DOHH2 (cell line): ENCODE data around the gene SREBF2.
"Not testable (repeated sequence)": the region's sequence is repeated elsewhere in the genome, so short reads cannot be mapped to it uniquely, and the experiment has no call there.

ENCODE experiments used
- H3F3A ChIP-seq: fragments of 200-600 bp; sonication (generic), shearing (Covaris generic); 2 replicates; pipeline ENCODE4 v1.6.0; 2016; ENCODE audit warnings: antibody characterized with exemption, mild to moderate bottlenecking; ENCODE audit not compliant: control insufficient read depth, insufficient read depth
- H3K27ac ChIP-seq: fragments of 200-600 bp; sonication (generic); 2 replicates; pipeline ENCODE4 v1.5.1; 2014; ENCODE audit warnings: low read depth, mild to moderate bottlenecking, low read length, moderate library complexity
- H3K27me3 ChIP-seq: fragments of 200-600 bp; sonication (generic); 2 replicates; pipeline ENCODE4 v1.6.1; 2014; ENCODE audit warnings: mild to moderate bottlenecking, low read length, mixed read lengths; ENCODE audit not compliant: control insufficient read depth
- H3K36me3 ChIP-seq: fragments of 200-600 bp; sonication (generic); 2 replicates; pipeline ENCODE4 v1.6.1; 2014; ENCODE audit warnings: mild to moderate bottlenecking, low read length, moderate library complexity, mixed read lengths; ENCODE audit not compliant: control insufficient read depth
- H3K4me1 ChIP-seq: fragments of 200-600 bp; sonication (generic); 2 replicates; pipeline ENCODE4 v1.6.1; 2014; ENCODE audit warnings: mild to moderate bottlenecking, low read length, mixed read lengths; ENCODE audit not compliant: control insufficient read depth
- H3K4me2 ChIP-seq: fragments of 200-600 bp; sonication (generic); 2 replicates; pipeline ENCODE4 v1.6.0; 2014; ENCODE audit warnings: mild to moderate bottlenecking, low read length, moderate library complexity
- H3K4me3 ChIP-seq: fragments of 200-600 bp; sonication (generic); 2 replicates; pipeline ENCODE4 v1.5.1; 2014; ENCODE audit warnings: mild to moderate bottlenecking, low read length, mixed read lengths
- H3K79me2 ChIP-seq: fragments of 200-600 bp; sonication (generic); 2 replicates; pipeline ENCODE4 v1.6.1; 2014; ENCODE audit warnings: mild to moderate bottlenecking, low read length, mixed read lengths; ENCODE audit not compliant: control insufficient read depth
- H3K9me2 ChIP-seq: fragments of 200-600 bp; sonication (generic); replicated peaks from 2 replicates; pipeline ENCODE4 v1.6.1; 2014; ENCODE audit warnings: mild to moderate bottlenecking, low read length, mixed read lengths; ENCODE audit not compliant: control insufficient read depth
- H3K9me3 ChIP-seq: fragments of 200-600 bp; sonication (generic); 2 replicates; pipeline ENCODE4 v1.6.1; 2014; ENCODE audit warnings: antibody characterized with exemption, low read length, mixed read lengths; ENCODE audit not compliant: control insufficient read depth, insufficient read depth
- H4K20me1 ChIP-seq: fragments of 200-600 bp; sonication (generic); 2 replicates; pipeline ENCODE4 v1.6.0; 2014; ENCODE audit warnings: low read depth, mild to moderate bottlenecking, antibody characterized with exemption, low read length, moderate library complexity; ENCODE audit not compliant: control insufficient read depth, insufficient read depth
- CTCF ChIP-seq: fragments of 200-600 bp; sonication (generic); IDR thresholded peaks from one replicate; pipeline ENCODE4 v1.5.1; 2014; ENCODE audit warnings: antibody characterized with exemption, mild to moderate bottlenecking, low read depth, low read length; ENCODE audit not compliant: poor library complexity, severe bottlenecking
- EZH2phosphoT487 ChIP-seq: fragments of 200-600 bp; sonication (generic); IDR thresholded peaks from 2 replicates; pipeline ENCODE4 v1.6.1; 2017; ENCODE audit warnings: borderline replicate concordance, mild to moderate bottlenecking, antibody characterized with exemption, low read length, moderate library complexity, mixed read lengths

SREBF2 gene

GRCh38 chr22:41948142-41948541 is 115.2 kb downstream of the SREBF2 start:
- peak overlapping the region; percentile 87 for H3K27ac ChIP-seq
- peaks cover 39% of the 10 kb centered on the region for H3F3A ChIP-seq
- H3K4me3 ChIP-seq, result peak overlapping the region; percentile 81
- no peaks in the 10 kb centered on the region for H3K9me2 ChIP-seq
- H3K36me3 ChIP-seq, result peaks cover 34% of the 10 kb centered on the region
- H3K9me3 ChIP-seq, result no peaks in the 10 kb centered on the region
- peaks cover 4% of the 10 kb centered on the region; the same call in 1 of the 2 replicates for H4K20me1 ChIP-seq
- peaks cover 82% of the 10 kb centered on the region for H3K79me2 ChIP-seq
- H3K4me2 ChIP-seq, result peak overlapping the region; percentile 75
- peaks cover 82% of the 10 kb centered on the region for H3K4me1 ChIP-seq
- TF ChIP-seq EZH2phosphoT487, result no peak
- no peak for TF ChIP-seq CTCF
- H3K27me3 ChIP-seq, result no peaks in the 10 kb centered on the region

GRCh38 chr22:41948928-41949296 is 116.0 kb downstream of the SREBF2 start:
- Histone ChIP-seq H3K4me1 (peaks cover 82% of the 10 kb centered on the region), H3K4me2 (peak overlapping the region; percentile 75), H3K36me3 (peaks cover 26% of the 10 kb centered on the region), H3F3A (peaks cover 34% of the 10 kb centered on the region), H3K27ac (peak overlapping the region; percentile 87), H3K4me3 (peak overlapping the region; percentile 81), H3K79me2 (peaks cover 74% of the 10 kb centered on the region)
- H3K9me2 ChIP-seq, H3K27me3 ChIP-seq, H4K20me1 ChIP-seq, H3K9me3 ChIP-seq: not testable (repeated sequence)

DNA sequence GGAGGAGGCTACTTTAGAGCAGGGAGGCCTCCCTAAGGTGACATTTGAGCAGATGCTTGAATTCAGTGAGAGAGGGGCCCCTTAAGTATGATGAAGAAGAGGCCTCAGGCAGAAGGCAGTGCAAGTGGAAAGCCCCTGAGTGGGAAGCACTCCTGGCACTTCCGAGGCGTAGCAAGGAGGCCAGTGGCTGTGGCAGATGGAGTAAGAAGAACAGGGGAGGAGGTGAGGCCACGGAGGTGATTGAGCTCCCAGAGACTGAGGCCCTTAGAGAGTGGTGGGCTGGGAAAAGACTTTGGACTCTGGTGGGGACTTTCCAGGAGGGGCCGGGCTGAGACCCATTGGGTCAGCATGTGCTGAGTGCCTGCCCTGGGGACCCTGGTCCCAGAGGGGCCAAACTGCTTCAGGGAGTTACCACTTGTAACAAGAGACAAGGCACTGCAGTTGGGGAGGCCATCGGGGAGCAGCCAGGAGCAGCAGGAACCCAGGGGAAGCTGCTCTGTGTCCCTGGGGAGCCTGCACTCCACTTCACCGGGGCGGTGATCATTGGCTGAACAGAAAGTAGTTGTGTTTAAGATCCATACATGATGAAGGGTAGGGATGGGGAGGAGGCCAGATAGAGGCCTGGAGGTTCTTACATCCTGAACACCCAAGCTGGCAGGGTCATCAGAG is 116.5 kb downstream of the SREBF2 start:
- Histone ChIP-seq H3K27ac (peak overlapping the region; percentile 87), H3K9me2 (no peaks in the 10 kb centered on the region), H3K27me3 (no peaks in the 10 kb centered on the region), H3K9me3 (no peaks in the 10 kb centered on the region), H3K36me3 (peaks cover 21% of the 10 kb centered on the region), H3F3A (peaks cover 30% of the 10 kb centered on the region), H4K20me1 (peaks cover 4% of the 10 kb centered on the region; the same call in 1 of the 2 replicates), H3K4me1 (peaks cover 82% of the 10 kb centered on the region), H3K79me2 (peaks cover 69% of the 10 kb centered on the region), H3K4me2 (peak overlapping the region; percentile 75), H3K4me3 (peak overlapping the region; percentile 81)
- TF ChIP-seq CTCF (no peak), EZH2phosphoT487 (no peak)

GRCh38 chr22:41951898-41952474 is 119.1 kb downstream of the SREBF2 start, which contains the start of gene SMIM45:
Gene SMIM45, plus strand, starts transcription at chr22:41952150.
- H3K79me2 ChIP-seq, result peaks cover 45% of the 10 kb centered on the region
- H4K20me1 ChIP-seq, result no peaks in the 10 kb centered on the region
- TF ChIP-seq EZH2phosphoT487 (no peak), CTCF (peak; percentile 32)
- H3K27ac ChIP-seq, result peak within 1 kb of the TSS; percentile 60
- H3K36me3 ChIP-seq, result no peaks in the 10 kb centered on the region
- peaks cover 86% of the 10 kb centered on the region for H3K4me1 ChIP-seq
- H3K9me2 ChIP-seq, result no peaks in the 10 kb centered on the region
- H3K27me3 ChIP-seq, result no peaks in the 10 kb centered on the region
- peak within 1 kb of the TSS; percentile 75 for H3K4me2 ChIP-seq
- H3K9me3 ChIP-seq, result no peaks in the 10 kb centered on the region
- peaks cover 23% of the 10 kb centered on the region for H3F3A ChIP-seq
- H3K4me3 ChIP-seq, result peak within 1 kb of the TSS; percentile 81
